ENCODE measurements around the gene CPEB4.

- no peak for TF ChIP-seq CTCF (IDR thresholded peaks at IDR 0.05; ENCODE audit: insufficient read depth, low read length)
- TF ChIP-seq POLR2AphosphoS5 (IDR thresholded peaks at IDR 0.05; ENCODE audit: low read depth): no peak
- no peak for TF ChIP-seq SPI1 (IDR thresholded peaks at IDR 0.05; ENCODE audit: borderline replicate concordance, low read depth)
- TF ChIP-seq REST (IDR thresholded peaks at IDR 0.05; ENCODE audit: insufficient replicate concordance, low read depth): no peak
Observed at GRCh38 chr5:173923218-173924095, 35.3 kb downstream of the CPEB4 start.

Data from HL-60 (cell line).